Colonic mucosa (tissue), 4 donors: ENCODE results near the gene FAM118B. TPM values are rescaled to one million over a fixed set of nuclear protein-coding genes. Genes with fewer than 3 reads are reported as not detected.

Experiments
- DNase-seq: peaks from one replicate; pipeline ENCODE4 v3.0.0-alpha.2; 2020
- H3K27ac ChIP-seq: fragments of 200-600 bp; one replicate; pipeline ENCODE4 v1.8.0; 2021
- H3K27me3 ChIP-seq: fragments of 200-600 bp; one replicate; pipeline ENCODE4 v1.8.0; 2021
- H3K36me3 ChIP-seq: fragments of 200-600 bp; one replicate; pipeline ENCODE4 v1.8.0; 2021
- H3K4me1 ChIP-seq: fragments of 200-600 bp; one replicate; pipeline ENCODE4 v1.8.0; 2021; ENCODE audit warnings: mild to moderate bottlenecking
- H3K4me3 ChIP-seq: fragments of 200-600 bp; one replicate; pipeline ENCODE4 v1.8.0; 2021
- H3K9ac ChIP-seq, 2 donors: one replicate each; pipeline ENCODE4 v1.7.0; 2013; ENCODE audit warnings: control low read depth in 2 of 2, low read depth in 2 of 2, low read length in 2 of 2
- H3K9me3 ChIP-seq: fragments of 200-600 bp; one replicate; pipeline ENCODE4 v1.8.0; 2021
- CTCF ChIP-seq: fragments of 200-600 bp; IDR thresholded peaks from one replicate; pipeline ENCODE4 v1.8.0; 2022; ENCODE audit warnings: antibody characterized with exemption, mild to moderate bottlenecking
- intact Hi-C: fragments of 100-400 bp; cut with DNase I; formaldehyde crosslinking; loops from one replicate; pipeline ENCODE4 v1.14.1; 2022
- total RNA-seq, 2 donors: library from RNA; stranded (reverse); fragmentation: NEBNext Ultra II Directional in 1 of 2; extraction: Animal tissue kit (Norgen Biotek cat#: 25700) in 1 of 2; gene quantifications; one replicate each; pipeline ENCODE4 v1.2.1, GENCODE V29; 2021
- donor health status: healthy.
- donor health status: DM: no; HTN: no; CAD: no.
- donor health status: DM: no; HTN: no; CAD: no.

The FAM118B gene
- total RNA-seq, 2 donors from 2014 or later = 57.9 to 58.3 TPM

DNA sequence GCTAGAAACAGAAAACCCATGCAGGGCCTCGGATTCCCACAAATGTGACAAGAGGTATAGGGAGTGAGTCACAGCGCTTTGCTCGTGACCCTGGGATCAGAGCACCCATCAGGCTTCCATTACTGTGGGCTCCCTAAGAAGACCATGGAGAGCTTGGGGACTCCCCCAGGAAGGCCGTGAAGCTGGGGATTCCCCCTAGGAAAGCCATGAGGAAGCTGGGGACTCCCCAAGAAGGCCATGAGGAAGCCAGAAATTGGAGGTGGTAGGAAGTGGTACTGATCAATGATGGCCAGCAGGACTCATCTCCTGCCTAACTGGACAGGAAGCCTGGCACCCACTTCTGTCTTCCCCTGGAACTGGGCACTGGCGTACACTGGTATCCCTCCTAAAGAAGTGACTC is 82.1 kb downstream of the FAM118B start:
- DNase-seq = no peak
- H3K27ac ChIP-seq = no peak overlapping the region
- no peaks in the 10 kb centered on the region for H3K27me3 ChIP-seq
- peaks cover 5% of the 10 kb centered on the region for H3K36me3 ChIP-seq
- no peak for TF ChIP-seq CTCF
- no peaks in the 10 kb centered on the region for H3K9me3 ChIP-seq
- H3K4me1 ChIP-seq = no peaks in the 10 kb centered on the region
- intact Hi-C loops = no loop called here
- no peak overlapping the region for H3K4me3 ChIP-seq
- H3K9ac ChIP-seq = no peak overlapping the region

- Histone ChIP-seq H3K27me3 (no peaks in the 10 kb centered on the region), H3K9me3 (no peaks in the 10 kb centered on the region), H3K4me1 (no peaks in the 10 kb centered on the region), H3K27ac (no peak overlapping the region), H3K4me3 (no peak overlapping the region), H3K9ac (no peak overlapping the region), H3K36me3 (peaks cover 5% of the 10 kb centered on the region)
- TF ChIP-seq CTCF = no peak
- intact Hi-C loops = no loop called here
- DNase-seq = no peak
These were observed 85.4 kb downstream of the FAM118B start for GRCh38 chr11:126297004-126297403.

GRCh38 chr11:126303623-126304456 is 92.3 kb downstream of the FAM118B start, which contains the start of gene DCPS:
Gene DCPS (plus strand): TSS chr11:126304060. CDS start chr11:126304081, 21 bp downstream.
- H3K4me3 ChIP-seq = peak within 1 kb of the TSS; percentile 56
- no peak for TF ChIP-seq CTCF
- no peaks in the 10 kb centered on the region for H3K27me3 ChIP-seq
- peaks cover 5% of the 10 kb centered on the region for H3K4me1 ChIP-seq
- DNase-seq = peak; percentile 91
- no peaks in the 10 kb centered on the region for H3K36me3 ChIP-seq
- H3K9ac ChIP-seq = peak within 1 kb of the TSS; percentile 83 to 94
- H3K9me3 ChIP-seq = no peaks in the 10 kb centered on the region
- intact Hi-C loops = loop anchor here (10.0 kb wide), 1 partner anchor 691 kb away; no protein-coding TSS in a partner anchor
- peak within 1 kb of the TSS; percentile 81 for H3K27ac ChIP-seq

DNA sequence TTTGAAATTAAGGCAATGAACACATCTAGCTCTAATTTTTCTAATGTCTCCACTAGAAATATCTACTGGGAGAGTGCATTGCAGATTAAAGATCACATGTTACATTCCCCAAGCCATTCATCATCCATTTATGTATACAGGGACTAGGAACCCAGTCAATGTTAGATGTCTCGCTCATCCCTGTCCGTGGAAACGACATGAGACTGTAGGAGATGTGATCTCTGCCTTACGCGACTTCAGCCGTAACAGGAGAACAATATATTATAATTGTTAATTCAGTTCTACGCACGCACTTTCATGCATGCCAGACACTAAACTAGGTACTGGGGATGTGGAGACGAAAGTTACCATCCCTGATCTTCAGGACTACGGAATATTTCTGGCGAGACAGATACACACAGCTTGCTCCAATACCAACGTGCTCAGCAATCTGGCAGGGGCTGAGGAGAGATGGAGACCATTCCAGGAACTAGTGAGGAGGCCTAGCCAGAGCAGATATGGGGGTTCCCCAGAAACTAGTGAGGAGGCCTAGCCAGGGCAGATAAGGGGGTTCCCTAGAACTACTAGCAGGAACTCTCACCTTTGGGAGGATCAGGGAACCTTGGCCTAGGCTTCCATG is 93.0 kb downstream of the FAM118B start:
- Histone ChIP-seq H3K36me3 (no peaks in the 10 kb centered on the region), H3K9me3 (no peaks in the 10 kb centered on the region), H3K4me3 (peak overlapping the region; percentile 56), H3K9ac (peak overlapping the region; percentile 72 to 83), H3K27ac (peak overlapping the region; percentile 81), H3K27me3 (no peaks in the 10 kb centered on the region), H3K4me1 (peaks cover 5% of the 10 kb centered on the region)
- TF ChIP-seq CTCF = no peak
- DNase-seq = no peak
- intact Hi-C loops = loop anchor here (10.0 kb wide), 1 partner anchor 690 kb away; no protein-coding TSS in a partner anchor

- peaks cover 5% of the 10 kb centered on the region for H3K4me1 ChIP-seq
- no peak overlapping the region for H3K27ac ChIP-seq
- no peaks in the 10 kb centered on the region for H3K36me3 ChIP-seq
- H3K9me3 ChIP-seq = no peaks in the 10 kb centered on the region
- no peak for TF ChIP-seq CTCF
- H3K4me3 ChIP-seq = no peak overlapping the region
- no peak overlapping the region for H3K9ac ChIP-seq
- DNase-seq = no peak
- intact Hi-C loops = loop anchor here (10.0 kb wide), 1 partner anchor 689 kb away; no protein-coding TSS in a partner anchor
- H3K27me3 ChIP-seq = no peaks in the 10 kb centered on the region
These were observed 94.1 kb downstream of the FAM118B start for GRCh38 chr11:126305699-126306098.
